K562 (cell line): Measurements from ENCODE around the gene HACE1. TPM values are rescaled to one million over a fixed set of nuclear protein-coding genes. Genes with fewer than 3 reads are reported as not detected.
A peak's percentile ranks its signal among the peaks of the same experiment; 100 is the strongest.

Experiments
- ATAC-seq: fragments of 200-7000 bp; cut with Tn5 transposase; 3 replicates; pipeline ENCODE4 v1.9.1; 2020; ENCODE audit warnings: moderate library complexity
- BruUV-seq: library from RNA; stranded (reverse); fragments of 400-500 nt; replicated peaks from 2 replicates; lab custom pipeline; 2021; lab: Mats Ljungman, UMichigan
- CTCF ChIA-PET: fragments of 300-600 bp; formaldehyde crosslinking; extraction: SDS; loops from one replicate; lab custom pipeline; 2021; ENCODE audit warnings: low intra/inter-chr PET ratio; lab: Yijun Ruan, JAX
- POLR2A ChIA-PET: fragments of 300-600, 350-650 bp; sonication (Branson Sonifier 250); formaldehyde crosslinking; extraction: SDS; loops from one replicate; lab custom pipeline; 2021; ENCODE audit warnings: antibody characterized with exemption, inconsistent platforms; lab: Yijun Ruan, JAX
- DNase-seq, 4 experiments: peaks; one replicate each; pipeline versions ENCODE4 v3.0.0 to v3.0.0-alpha.2; 2011 to 2018; ENCODE audit warnings: low spot score in 3 of 4, mixed read lengths in 3 of 4; ENCODE audit errors: extremely low read depth in 1 of 4
- FAIRE-seq: peaks from 2 replicates; lab custom pipeline; 2011; peaks lifted over from hg19 to GRCh38; lab: Jason Lieb, UNC
- H2AFZ ChIP-seq: 2 replicates; pipeline ENCODE4 v1.6.0; 2011; ENCODE audit warnings: low read depth, low read length, control low read depth, inconsistent platforms
- H3K27ac ChIP-seq: fragments of 200-600 bp; 3 replicates; pipeline ENCODE4 v1.8.0; 2011; ENCODE audit warnings: low read depth, mild to moderate bottlenecking, control low read depth, inconsistent platforms, low read length, moderate library complexity, mixed read lengths; ENCODE audit errors: extremely low read depth
- H3K27me3 ChIP-seq, 2 experiments: fragments of 300-600 bp in 1 of 2; 2 replicates in 1 of 2; 3 replicates in 1 of 2; pipeline versions ENCODE4 v1.6.0 to v1.8.0; 2011; ENCODE audit warnings: inconsistent platforms in 2 of 2, low read length in 2 of 2, mild to moderate bottlenecking in 1 of 2, mixed read lengths in 1 of 2, moderate library complexity in 1 of 2; ENCODE audit not compliant: control insufficient read depth in 2 of 2, insufficient read depth in 2 of 2
- H3K36me3 ChIP-seq: fragments of 300-600 bp; 3 replicates; pipeline ENCODE4 v1.8.0; 2011; ENCODE audit warnings: mild to moderate bottlenecking, low read length, inconsistent platforms; ENCODE audit not compliant: control insufficient read depth, insufficient read depth
- H3K4me1 ChIP-seq, 2 experiments: fragments of 200-600 bp in 1 of 2; replicated peaks in 1 of 2; 2 replicates in 1 of 2; 3 replicates in 1 of 2; pipeline versions ENCODE4 v1.5.1 to v1.8.0; 2011; ENCODE audit warnings: inconsistent platforms in 2 of 2, low read length in 2 of 2, mild to moderate bottlenecking in 1 of 2, mixed read lengths in 1 of 2, moderate library complexity in 1 of 2; ENCODE audit not compliant: control insufficient read depth in 2 of 2, insufficient read depth in 2 of 2
- H3K4me2 ChIP-seq: 2 replicates; pipeline ENCODE4 v1.6.1; 2011; ENCODE audit warnings: low read length, control low read depth, inconsistent platforms, mixed read lengths; ENCODE audit not compliant: insufficient read depth
- H3K4me3 ChIP-seq: fragments of 200-600 bp; sonication (generic), shearing (Covaris generic); 2 replicates; pipeline ENCODE4 v1.5.1; 2016; ENCODE audit warnings: control low read depth, inconsistent platforms
- H3K79me2 ChIP-seq: fragments of 200-600 bp; 3 replicates; pipeline ENCODE4 v1.8.0; 2011; ENCODE audit warnings: low read length, inconsistent platforms; ENCODE audit not compliant: control insufficient read depth, insufficient read depth
- H3K9ac ChIP-seq, 2 experiments: 2 replicates each; pipeline versions ENCODE4 v1.6.0 to v1.6.1; 2011; ENCODE audit warnings: low read depth in 2 of 2, low read length in 2 of 2, control low read depth in 1 of 2, inconsistent platforms in 1 of 2, mild to moderate bottlenecking in 1 of 2, mixed read lengths in 1 of 2; ENCODE audit not compliant: insufficient read depth in 1 of 2
- H3K9me1 ChIP-seq: one replicate; pipeline ENCODE4 v1.6.0; 2011; ENCODE audit warnings: inconsistent platforms, mild to moderate bottlenecking, low read length, moderate library complexity; ENCODE audit not compliant: control insufficient read depth, insufficient read depth
- H3K9me3 ChIP-seq: replicated peaks from 2 replicates; pipeline ENCODE4 v1.5.1; 2011; ENCODE audit warnings: low read depth, low read length, inconsistent platforms; ENCODE audit not compliant: control insufficient read depth, insufficient read depth
- H4K20me1 ChIP-seq: replicated peaks from 2 replicates; pipeline ENCODE4 v1.6.1; 2011; ENCODE audit warnings: low read length, inconsistent platforms, mixed read lengths; ENCODE audit not compliant: control insufficient read depth, insufficient read depth
- AFF4 ChIP-seq: sonication (generic); formaldehyde crosslinking; IDR thresholded peaks from 2 replicates; pipeline ENCODE4 v1.8.0; 2023; ENCODE audit warnings: mild to moderate bottlenecking, missing genetic modification reagents
- BDP1 ChIP-seq: IDR thresholded peaks from 3 replicates; pipeline ENCODE4 v1.6.1; 2011; ENCODE audit not compliant: insufficient read length, insufficient read depth
- BHLHE40 ChIP-seq: IDR thresholded peaks from 2 replicates; pipeline ENCODE4 v1.6.1; 2011; ENCODE audit warnings: low read length, improper control_type of control experiment
- CEBPB ChIP-seq: fragments of 450-650 bp; IDR thresholded peaks from 2 replicates; pipeline ENCODE4 v1.6.1; 2016; ENCODE audit warnings: missing genetic modification characterization, missing compliant biosample characterization
- CEBPG ChIP-seq, 3 experiments: fragments of 200-800 bp in 1 of 3; sonication (Bioruptor generic) in 1 of 3; sonication (generic) in 1 of 3; formaldehyde crosslinking in 1 of 3; IDR thresholded peaks in 2 of 3; conservative IDR thresholded peaks in 1 of 3; 2 replicates each; pipeline versions ENCODE4 v1.6.1 to v1.8.0; 2016 to 2022; ENCODE audit warnings: missing compliant biosample characterization in 2 of 3, missing genetic modification characterization in 2 of 3, mild to moderate bottlenecking in 1 of 3, missing genetic modification reagents in 1 of 3
- CHD2 ChIP-seq: IDR thresholded peaks from 2 replicates; pipeline ENCODE4 v1.6.1; 2011; ENCODE audit warnings: low read depth, low read length
- FOXA3 ChIP-seq, 2 experiments: fragments of 450-650 bp in 1 of 2; sonication (generic) in 1 of 2; formaldehyde crosslinking; IDR thresholded peaks in 1 of 2; conservative IDR thresholded peaks in 1 of 2; 2 replicates each; pipeline versions ENCODE4 v1.4.0 to v1.8.0; 2020 to 2022; ENCODE audit warnings: mild to moderate bottlenecking in 2 of 2, missing genetic modification reagents in 1 of 2
- JUND ChIP-seq, 2 experiments: IDR thresholded peaks; 2 replicates in 1 of 2; 3 replicates in 1 of 2; pipeline ENCODE4 v1.6.1; 2011; ENCODE audit warnings: borderline replicate concordance in 2 of 2, low read depth in 2 of 2, low read length in 2 of 2, improper control_type of control experiment in 1 of 2, missing biosample characterization in 1 of 2, missing genetic modification characterization in 1 of 2, missing genetic modification reagents in 1 of 2
- MED1 ChIP-seq: sonication (generic); formaldehyde crosslinking; IDR thresholded peaks from 2 replicates; pipeline ENCODE4 v1.8.1; 2023; ENCODE audit warnings: missing genetic modification reagents, borderline replicate concordance
- RAD21 ChIP-seq, 2 experiments: fragments of 250-450 bp in 1 of 2; fragments of 450-650 bp in 1 of 2; sonication (Bioruptor Pico) in 1 of 2; formaldehyde crosslinking in 1 of 2; IDR thresholded peaks in 1 of 2; conservative IDR thresholded peaks in 1 of 2; 2 replicates each; pipeline versions ENCODE4 v1.4.0 to v1.8.0; 2020 to 2022; ENCODE audit warnings: mild to moderate bottlenecking in 2 of 2, moderate library complexity in 1 of 2
- ZNF140 ChIP-seq: fragments of 250-450 bp; sonication (Bioruptor Pico); IDR thresholded peaks from 2 replicates; pipeline ENCODE4 v1.8.0; 2021; ENCODE audit warnings: moderate library complexity, mild to moderate bottlenecking, inconsistent platforms
- WGBS: fragments of 100-300 bp; shearing (Covaris generic); methylation state at CpG from one replicate; pipeline ENCODE4 v1.1.6; 2016; ENCODE audit warnings: low coverage, mixed read lengths; ENCODE audit not compliant: insufficient coverage; ENCODE audit errors: missing lambda C conversion rate; 5-methylcytosine and 5-hydroxymethylcytosine counted together
- in situ Hi-C: fragments of 300-500 bp; cut with MboI; formaldehyde crosslinking; loops from 4 replicates; pipeline ENCODE4 v1.15.0; 2018; ENCODE audit warnings: inconsistent platforms, mixed read lengths
- intact Hi-C: fragments of 100-400 bp; cut with micrococcal nuclease; formaldehyde crosslinking; loops from 2 replicates; pipeline ENCODE4 v1.14.2; 2022
- polyA plus RNA-seq, 8 experiments: library from polyadenylated mRNA; depleted of rRNA in 4 of 8; stranded (reverse) in 5 of 8; unstranded in 3 of 8; fragments of >200 nt; fragmentation: Nextera tagmentation in 2 of 8; fragmentation: Illumina TruSeq in 1 of 8; extraction: Ambion mirVana in 2 of 8; extraction: Trizol in 1 of 8; gene quantifications; 2 replicates each; pipeline versions ENCODE4 v1.2.1 to v1.2.3, GENCODE V29; 2011 to 2014; ENCODE audit warnings: inconsistent platforms in 1 of 8, missing spikeins in 1 of 8
- total RNA-seq, 7 experiments: library from RNA; depleted of rRNA in 6 of 7; stranded (reverse); fragments of >200 nt in 6 of 7; fragmentation: Illumina TruSeq in 2 of 7; extraction: Trizol in 2 of 7; gene quantifications; 2 replicates each; pipeline versions ENCODE4 v1.2.1 to v1.2.3, GENCODE V29; 2011 to 2021; ENCODE audit warnings: low replicate concordance in 1 of 7
- TF ChIP-seq, protein P1 (sequence below), 2 experiments: fragments of 450-650 bp in 1 of 2; sonication (generic) in 1 of 2; formaldehyde crosslinking in 1 of 2; IDR thresholded peaks in 1 of 2; conservative IDR thresholded peaks in 1 of 2; 2 replicates each; pipeline versions ENCODE4 v1.6.1 to v1.8.1; 2016 to 2023; ENCODE audit warnings: mild to moderate bottlenecking in 2 of 2, moderate library complexity in 2 of 2, inconsistent platforms in 1 of 2, missing genetic modification reagents in 1 of 2

Gene HACE1
- total and polyA plus RNA-seq, 9 of the 15 experiments (the other 6 are each of a cell fraction or from before 2014, with no cell fraction given): 3.6 to 19.9 (median 9.1) TPM

GRCh38 chr6:104713982-104714381 lies 145.7 kb downstream of the HACE1 start (continued):
- no peak for TF ChIP-seq AFF4 (CRISPR knock-in tag)

GRCh38 chr6:104711371-104711770 lies 148.3 kb downstream of the HACE1 start:
- BruUV-seq: no TSS peak
- H3K27me3 ChIP-seq: no peaks in the 10 kb centered on the region
- ChIA-PET CTCF (no interaction called here), POLR2A (interaction anchor here (1.2 kb wide), 1 partner anchor 9 kb away, joined by 7 read pairs; no protein-coding TSS in a partner anchor)
- no peak overlapping the region for H3K27ac ChIP-seq
- WGBS: 40% methylated on average over 4 of the region's 4 CpGs
- H3K9me1 ChIP-seq: no peaks in the 10 kb centered on the region
- no peak overlapping the region for H2AFZ ChIP-seq
- no peaks in the 10 kb centered on the region for H4K20me1 ChIP-seq
- ATAC-seq (peak; percentile 62; the same call in 2 of the 3 replicates), FAIRE-seq (no peak)
- H3K4me3 ChIP-seq: no peak overlapping the region
- no peaks in the 10 kb centered on the region for H3K79me2 ChIP-seq
- in situ Hi-C loops (no loop called here), intact Hi-C loops (no loop called here)
- H3K9ac ChIP-seq: no peak overlapping the region
- no peak overlapping the region for H3K4me2 ChIP-seq
- H3K9me3 ChIP-seq: no peaks in the 10 kb centered on the region
- no peaks in the 10 kb centered on the region for H3K36me3 ChIP-seq
- TF ChIP-seq, protein P1, sequence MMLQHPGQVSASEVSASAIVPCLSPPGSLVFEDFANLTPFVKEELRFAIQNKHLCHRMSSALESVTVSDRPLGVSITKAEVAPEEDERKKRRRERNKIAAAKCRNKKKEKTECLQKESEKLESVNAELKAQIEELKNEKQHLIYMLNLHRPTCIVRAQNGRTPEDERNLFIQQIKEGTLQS (IDR thresholded peaks at IDR 0.05): peak; percentile 43; the same call in 1 of the 2 replicates
- TF ChIP-seq, protein P1 (CRISPR knock-in tag; conservative IDR thresholded peaks at IDR 0.05): no peak
- TF ChIP-seq CEBPB (tag) (peak; percentile 60; the same call in 1 of the 2 replicates), CHD2 (no peak), BDP1 (no peak), CEBPG (CRISPR knock-in tag; IDR thresholded peaks at IDR 0.05) (peak; percentile 73), CEBPG (tag; conservative IDR thresholded peaks at IDR 0.05 in 1 of 2, IDR thresholded peaks at IDR 0.05 in 1 of 2) (peak; percentile 88), MED1 (CRISPR knock-in tag) (no peak), JUND (IDR thresholded peaks at IDR 0.05; ENCODE audit: borderline replicate concordance, low read depth, low read length) (peak; percentile 26; the same call in 1 of the 2 replicates), JUND (tag; IDR thresholded peaks at IDR 0.05; ENCODE audit: borderline replicate concordance, low read depth, low read length) (peak; percentile 18; the same call in 1 of the 3 replicates), ZNF140 (CRISPR knock-in tag) (no peak), FOXA3 (CRISPR knock-in tag; conservative IDR thresholded peaks at IDR 0.05 in 1 of 2, IDR thresholded peaks at IDR 0.05 in 1 of 2) (peak in 1 of 2 experiments; percentile 44; a peak in 1 of 4 replicates), BHLHE40 (peak; percentile 14; the same call in 1 of the 2 replicates), RAD21 (CRISPR knock-in tag; conservative IDR thresholded peaks at IDR 0.05 in 1 of 2, IDR thresholded peaks at IDR 0.05 in 1 of 2) (peak in 1 of 2 experiments; percentile 28; a peak in 1 of 4 replicates)
- TF ChIP-seq, all 486 proteins: peak for 7
- no peaks in the 10 kb centered on the region; a peak in 2 of 5 replicates for H3K4me1 ChIP-seq
- no peak for DNase-seq
